GM12874 (cell line): ENCODE results near the gene NMNAT3.
A peak's percentile ranks its signal among the peaks of the same experiment; 100 is the strongest.

Experiments used
- CTCF ChIP-seq: IDR thresholded peaks from 2 replicates; pipeline ENCODE4 v1.5.1; 2011; ENCODE audit warnings: low read depth, mild to moderate bottlenecking, control low read depth, low read length, moderate library complexity; ENCODE audit not compliant: insufficient read depth

The NMNAT3 gene

GRCh38 chr3:139523166-139523565 is 154.6 kb downstream of the NMNAT3 start:
- TF ChIP-seq CTCF: no peak

GRCh38 chr3:139522421-139522820 is 155.4 kb downstream of the NMNAT3 start:
- TF ChIP-seq CTCF: no peak

GRCh38 chr3:139521816-139522215 is 156.0 kb downstream of the NMNAT3 start:
- TF ChIP-seq CTCF: no peak

GRCh38 chr3:139521144-139521543 is 156.6 kb downstream of the NMNAT3 start:
- no peak for TF ChIP-seq CTCF

GRCh38 chr3:139519998-139520737 is 157.6 kb downstream of the NMNAT3 start:
- peak; percentile 38 for TF ChIP-seq CTCF

GRCh38 chr3:139518926-139519842 is 158.6 kb downstream of the NMNAT3 start:
- TF ChIP-seq CTCF: no peak

GRCh38 chr3:139518306-139518705 is 159.5 kb downstream of the NMNAT3 start:
- no peak for TF ChIP-seq CTCF
